MCF 10A (cell line): ENCODE results near the gene IL23A. TPM values are rescaled to one million over a fixed set of nuclear protein-coding genes. Genes with fewer than 3 reads are reported as not detected.

Experiments
- BruUV-seq: library from RNA; stranded (reverse); fragments of 400-500 nt; replicated peaks from 2 replicates; lab custom pipeline; 2021; lab: Mats Ljungman, UMichigan
- CTCF ChIA-PET: fragments of 300-600 bp; sonication (Branson Sonifier 250); formaldehyde crosslinking; extraction: SDS; loops from one replicate; lab custom pipeline; 2021; ENCODE audit warnings: antibody characterized with exemption, inconsistent platforms; lab: Yijun Ruan, JAX
- POLR2A ChIA-PET: fragments of 300-600, 350-650 bp; sonication (Branson Sonifier 250); formaldehyde crosslinking; extraction: SDS; loops from one replicate; lab custom pipeline; 2020; ENCODE audit warnings: antibody characterized with exemption, inconsistent platforms; lab: Yijun Ruan, JAX
- DNase-seq: peaks from one replicate; pipeline ENCODE4 v3.0.0-alpha.2; 2018; ENCODE audit not compliant: unreplicated experiment
- H3K27ac Mint-ChIP-seq: one replicate; pipeline ENCODE4 v1.8.0; 2022; ENCODE audit warnings: mild to moderate bottlenecking, low read depth, mixed read lengths; ENCODE audit not compliant: unreplicated experiment
- H3K27me3 Mint-ChIP-seq: one replicate; pipeline ENCODE4 v1.8.0; 2022; ENCODE audit warnings: mixed read lengths; ENCODE audit not compliant: insufficient read depth, unreplicated experiment
- H3K36me3 Mint-ChIP-seq: one replicate; pipeline ENCODE4 v1.8.0; 2022; ENCODE audit warnings: mild to moderate bottlenecking, moderate library complexity, mixed read lengths; ENCODE audit not compliant: insufficient read depth, unreplicated experiment
- H3K4me1 Mint-ChIP-seq: one replicate; pipeline ENCODE4 v1.8.0; 2022; ENCODE audit warnings: mixed read lengths; ENCODE audit not compliant: insufficient read depth, unreplicated experiment
- H3K4me3 Mint-ChIP-seq: one replicate; pipeline ENCODE4 v1.8.0; 2022; ENCODE audit warnings: mild to moderate bottlenecking, moderate library complexity, mixed read lengths; ENCODE audit not compliant: unreplicated experiment
- H3K9me3 Mint-ChIP-seq: one replicate; pipeline ENCODE4 v1.8.0; 2022; ENCODE audit warnings: mixed read lengths; ENCODE audit not compliant: unreplicated experiment
- CTCF ChIP-seq: fragments of 200-600 bp; IDR thresholded peaks from one replicate; pipeline ENCODE4 v1.8.0; 2022; ENCODE audit warnings: antibody characterized with exemption, mild to moderate bottlenecking; ENCODE audit not compliant: unreplicated experiment
- intact Hi-C: fragments of 100-400 bp; cut with micrococcal nuclease; formaldehyde crosslinking; loops from 2 replicates; pipeline ENCODE4 v1.14.1; 2022
- total RNA-seq: library from RNA; stranded (reverse); gene quantifications from 2 replicates; pipeline ENCODE4 v1.2.3, GENCODE V29; 2022

Gene IL23A
- total RNA-seq, 1 experiment from 2014 or later = 0.61 TPM

GRCh38 chr12:56366948-56367347 is 28.3 kb downstream of the IL23A start:
- Mint-ChIP-seq H3K36me3 (no peaks in the 10 kb centered on the region), H3K27me3 (no peaks in the 10 kb centered on the region), H3K4me1 (no peaks in the 10 kb centered on the region), H3K4me3 (no peak overlapping the region), H3K9me3 (no peaks in the 10 kb centered on the region), H3K27ac (no peak overlapping the region)
- TF ChIP-seq CTCF = no peak
- intact Hi-C loops = no loop called here
- BruUV-seq = no TSS peak
- DNase-seq = no peak
- ChIA-PET CTCF (interaction anchor here (0.6 to 1.5 kb wide), 2 partner anchors 26 to 97 kb away, joined by 3 read pairs; no protein-coding TSS in a partner anchor), POLR2A (no interaction called here)

GRCh38 chr12:56373515-56373914 is 34.8 kb downstream of the IL23A start:
- POLR2A ChIA-PET = no interaction called here
- CTCF ChIA-PET = no interaction called here
- intact Hi-C loops = no loop called here

GRCh38 chr12:56374726-56375597 is 36.3 kb downstream of the IL23A start:
- H3K27ac Mint-ChIP-seq = no peak overlapping the region
- H3K4me3 Mint-ChIP-seq = no peak overlapping the region
- no peaks in the 10 kb centered on the region for H3K27me3 Mint-ChIP-seq
- H3K36me3 Mint-ChIP-seq = no peaks in the 10 kb centered on the region
- no peaks in the 10 kb centered on the region for H3K4me1 Mint-ChIP-seq
- intact Hi-C loops = no loop called here
- ChIA-PET CTCF (no interaction called here), POLR2A (interaction anchor here (0.6 to 0.8 kb wide), 2 partner anchors 17 to 212 kb away, joined by 3 read pairs; no protein-coding TSS in a partner anchor)
- no TSS peak for BruUV-seq
- H3K9me3 Mint-ChIP-seq = no peaks in the 10 kb centered on the region
- no peak for DNase-seq
- no peak for TF ChIP-seq CTCF

More at GRCh38 chr12:56373515-56373914, 34.8 kb downstream of the IL23A start:
- BruUV-seq = no TSS peak
- Mint-ChIP-seq H3K9me3 (no peaks in the 10 kb centered on the region), H3K27ac (no peak overlapping the region), H3K36me3 (no peaks in the 10 kb centered on the region), H3K4me1 (no peaks in the 10 kb centered on the region), H3K4me3 (no peak overlapping the region), H3K27me3 (no peaks in the 10 kb centered on the region)
- TF ChIP-seq CTCF = no peak
- no peak for DNase-seq

- Mint-ChIP-seq H3K9me3 (no peaks in the 10 kb centered on the region), H3K36me3 (no peaks in the 10 kb centered on the region), H3K27ac (no peak overlapping the region), H3K4me1 (no peaks in the 10 kb centered on the region), H3K27me3 (no peaks in the 10 kb centered on the region), H3K4me3 (no peak overlapping the region)
- ChIA-PET POLR2A (no interaction called here), CTCF (interaction anchor here (0.7 to 1.0 kb wide), 2 partner anchors 88 to 807 kb away, joined by 3 read pairs; no protein-coding TSS in a partner anchor)
- TF ChIP-seq CTCF = no peak
- no peak for DNase-seq
- BruUV-seq = no TSS peak
- intact Hi-C loops = no loop called here
Observed at GRCh38 chr12:56375598-56376434, 37.1 kb downstream of the IL23A start.
